COLO668 (cell line): ENCODE measurements around the gene LLGL1.

Source experiments
- DNase-seq: peaks from one replicate; lab custom pipeline; 2025; ENCODE audit not compliant: unreplicated experiment; lab: John Stamatoyannopoulos, UW

The LLGL1 gene

GRCh38 chr17:18267927-18268711 is 42.7 kb downstream of the LLGL1 start:
- no peak for DNase-seq

GRCh38 chr17:18270046-18270931 is 44.9 kb downstream of the LLGL1 start:
- DNase-seq = no peak

- no peak for DNase-seq
Measured at GRCh38 chr17:18277076-18277475, 51.6 kb downstream of the LLGL1 start.

DNA sequence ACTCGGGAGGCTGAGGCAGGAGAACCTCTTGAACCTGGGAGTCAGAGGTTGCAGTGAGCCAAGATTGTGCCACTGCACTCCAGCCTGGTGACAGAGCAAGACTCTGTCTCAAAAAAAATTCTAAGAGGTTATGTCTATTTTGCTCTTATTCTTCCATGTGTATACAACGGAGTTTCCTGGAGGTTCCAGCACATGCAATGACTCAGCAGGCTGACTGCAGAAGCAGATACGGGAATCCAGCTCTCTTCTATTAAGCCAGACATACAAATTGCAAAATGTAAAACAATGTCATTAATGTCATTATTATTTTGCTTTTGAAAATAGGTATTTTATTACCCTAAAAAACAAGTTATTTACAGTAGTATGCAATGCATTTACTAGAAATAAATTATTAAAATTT is 53.4 kb downstream of the LLGL1 start:
- DNase-seq = no peak

GRCh38 chr17:18280249-18280648 is 54.8 kb downstream of the LLGL1 start:
- DNase-seq = no peak

GRCh38 chr17:18280766-18281371 is 55.4 kb downstream of the LLGL1 start:
- peak; percentile 47 for DNase-seq

- no peak for DNase-seq
Measured at GRCh38 chr17:18281788-18282187, 56.4 kb downstream of the LLGL1 start.

- DNase-seq = no peak
Measured at GRCh38 chr17:18285296-18285695, 59.9 kb downstream of the LLGL1 start.

GRCh38 chr17:18291718-18292540 is 66.5 kb downstream of the LLGL1 start:
- no peak for DNase-seq
